ENCODE measurements around the gene TRMO.
A peak's percentile ranks its signal among the peaks of the same experiment; 100 is the strongest.

Gene TRMO

DNA sequence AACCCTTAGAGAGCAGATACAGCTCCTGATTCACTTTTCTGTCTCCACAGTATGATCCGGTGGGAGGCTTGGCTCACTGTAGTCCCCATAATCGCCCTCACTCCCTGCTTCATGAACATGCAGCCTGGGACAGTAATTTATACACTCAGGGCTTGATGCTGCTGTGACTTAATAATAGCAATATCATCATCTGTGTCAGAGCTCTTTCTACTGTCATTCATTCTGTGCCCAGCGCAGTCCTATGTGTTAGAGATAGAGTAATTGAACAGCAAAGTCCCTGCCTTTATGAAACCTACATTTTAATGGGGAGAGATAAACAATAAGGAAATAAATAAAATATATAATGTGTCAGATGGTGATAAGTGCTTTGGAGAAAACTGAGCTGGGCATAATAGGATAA lies 18.4 kb upstream of the TRMO start:
- no peak for DNase-seq (ENCODE audit: low read depth)
- H3K4me3 ChIP-seq (ENCODE audit: low read depth, low read length), result no peak overlapping the region

- DNase-seq (ENCODE audit: low read depth), result no peak
- no peak overlapping the region for H3K4me3 ChIP-seq (ENCODE audit: low read depth, low read length)
These were observed 17.9 kb upstream of the TRMO start for GRCh38 chr9:97940233-97940632.

DNA sequence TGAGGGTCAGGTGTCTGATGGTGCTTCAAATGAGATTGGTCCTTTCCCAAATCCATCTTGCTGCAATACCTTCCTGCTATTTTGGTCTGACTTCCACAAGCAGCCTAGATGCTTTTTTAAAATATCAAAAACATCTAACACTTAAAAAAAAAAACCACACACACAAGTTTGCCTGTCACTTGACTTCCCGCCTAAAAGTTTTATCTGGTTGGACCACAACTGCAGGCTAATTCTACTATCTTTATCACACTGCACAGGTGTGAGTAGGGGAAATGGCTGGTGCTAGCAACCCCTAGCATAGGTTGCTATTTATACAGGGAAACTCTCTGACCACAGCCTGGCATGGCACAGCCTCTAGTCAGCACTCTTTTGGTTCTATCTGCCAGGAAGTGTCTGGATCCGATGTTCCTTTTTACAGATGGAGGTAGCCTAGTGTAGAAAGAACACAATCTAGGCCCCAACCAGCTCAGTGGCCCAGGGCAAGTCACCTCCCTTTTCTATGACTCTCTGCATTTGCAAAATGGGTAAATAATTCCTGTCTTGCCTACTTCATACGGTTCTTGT lies 15.9 kb upstream of the TRMO start, which contains the start of gene HEMGN:
HEMGN (minus strand) TSS at position 92 of the 564 bp plus-strand sequence; CDS start at position 56, 36 bp downstream.
- no peak for DNase-seq (ENCODE audit: low read depth)
- no peak within 1 kb of the TSS for H3K4me3 ChIP-seq (ENCODE audit: low read depth, low read length)

GRCh38 chr9:97936998-97937397 lies 14.7 kb upstream of the TRMO start:
- H3K4me3 ChIP-seq (ENCODE audit: low read depth, low read length), result no peak overlapping the region
- no peak for DNase-seq (ENCODE audit: low read depth)

GRCh38 chr9:97935276-97935675 lies 13.0 kb upstream of the TRMO start:
- no peak for DNase-seq (ENCODE audit: low read depth)
- H3K4me3 ChIP-seq (ENCODE audit: low read depth, low read length), result no peak overlapping the region

GRCh38 chr9:97934321-97935115 lies 12.2 kb upstream of the TRMO start:
- H3K4me3 ChIP-seq (ENCODE audit: low read depth, low read length), result no peak overlapping the region
- DNase-seq (ENCODE audit: low read depth), result no peak

GRCh38 chr9:97933297-97933998 lies 11.1 kb upstream of the TRMO start:
- H3K4me3 ChIP-seq (ENCODE audit: low read depth, low read length), result no peak overlapping the region
- DNase-seq (ENCODE audit: low read depth), result no peak

DNA sequence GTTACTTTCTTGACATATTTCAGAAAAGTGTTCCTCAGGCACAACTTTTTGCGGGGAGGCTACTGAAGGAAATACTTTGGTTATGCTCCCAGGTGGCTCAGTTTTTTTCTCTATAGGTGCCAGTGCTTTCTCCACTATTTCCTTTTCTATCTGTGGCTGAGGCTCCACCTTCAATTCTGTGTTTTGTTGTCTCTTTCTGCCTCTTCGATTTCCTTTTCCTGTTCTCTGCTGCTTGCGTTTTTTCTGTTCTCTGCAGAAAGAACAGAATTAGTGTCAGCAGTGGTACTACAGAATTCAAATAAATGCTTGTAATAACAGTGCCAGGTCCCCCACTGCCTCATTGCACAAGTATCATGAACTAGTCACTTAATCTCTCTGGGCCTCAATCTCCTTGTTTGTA lies 8.7 kb upstream of the TRMO start:
- H3K4me3 ChIP-seq (ENCODE audit: low read depth, low read length), result no peak overlapping the region
- DNase-seq (ENCODE audit: low read depth), result no peak

DNA sequence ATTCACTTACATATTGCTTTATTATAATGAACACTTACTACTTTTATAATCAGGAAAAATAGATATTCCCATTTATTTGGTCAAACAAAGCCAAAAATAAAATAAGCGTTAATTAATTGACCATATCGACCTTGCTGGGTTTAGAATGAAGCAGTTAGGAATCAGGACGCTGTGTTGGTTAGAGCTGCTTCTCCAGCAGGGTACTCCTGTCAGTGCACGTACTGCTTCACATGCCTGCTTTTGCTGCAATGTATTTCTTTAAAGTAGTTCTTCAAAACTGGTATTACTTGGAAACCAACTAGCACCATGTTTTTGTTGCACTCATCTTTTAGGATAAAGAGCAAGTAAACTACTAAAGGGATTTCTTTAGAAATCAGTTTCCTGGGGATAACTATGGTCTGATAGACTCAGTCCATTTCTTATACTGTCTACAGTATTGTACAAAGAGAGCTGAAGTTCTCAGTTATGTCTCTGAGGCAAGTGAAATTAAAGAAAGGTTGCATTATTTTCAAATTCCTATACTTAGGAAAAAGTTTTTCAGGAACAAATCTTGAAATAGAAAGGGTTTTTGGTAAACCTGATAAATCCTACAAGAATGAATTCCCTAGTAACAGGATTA lies 6.8 kb upstream of the TRMO start:
- no peak for DNase-seq (ENCODE audit: low read depth)
- H3K4me3 ChIP-seq (ENCODE audit: low read depth, low read length), result no peak overlapping the region

DNA sequence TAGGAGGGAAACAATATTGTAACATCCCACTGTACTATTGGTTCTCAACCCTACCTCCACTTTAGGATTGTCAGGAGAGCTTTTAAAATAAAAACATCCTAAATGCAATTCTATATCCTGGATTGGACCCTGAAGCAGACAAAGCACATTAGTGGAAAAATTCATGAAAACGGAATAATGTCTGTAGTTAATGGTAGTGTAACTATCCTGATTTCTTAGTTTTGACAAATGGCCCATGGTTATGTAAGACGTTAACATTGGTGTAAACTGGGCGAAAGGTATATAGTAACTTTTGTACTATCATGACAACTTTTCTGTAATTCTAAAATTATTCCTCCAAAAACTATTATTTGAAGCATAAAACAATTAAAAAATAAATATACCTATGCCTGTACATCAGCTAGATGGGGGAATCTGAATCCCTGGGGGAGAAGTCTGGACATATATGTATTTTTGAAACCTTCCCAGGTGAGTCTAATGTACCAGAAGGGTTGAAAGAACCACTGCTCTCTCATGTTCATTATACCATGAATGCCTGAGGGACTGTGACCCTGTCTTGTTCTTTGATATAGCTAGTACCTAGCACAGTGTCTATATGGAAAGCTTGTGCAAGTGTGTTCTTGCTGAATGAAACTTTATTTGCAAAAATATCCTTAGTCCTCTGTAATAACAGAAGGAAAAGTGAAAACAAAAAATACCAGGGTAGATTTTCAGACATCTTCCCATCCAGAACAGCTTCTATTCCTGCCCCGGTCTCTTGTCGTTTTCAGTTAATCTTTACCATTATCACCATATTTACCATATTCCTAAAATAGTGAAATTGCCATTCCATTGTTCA lies 3.4 kb upstream of the TRMO start:
- H3K4me3 ChIP-seq (ENCODE audit: low read depth, low read length), result no peak overlapping the region
- DNase-seq (ENCODE audit: low read depth), result no peak

DNA sequence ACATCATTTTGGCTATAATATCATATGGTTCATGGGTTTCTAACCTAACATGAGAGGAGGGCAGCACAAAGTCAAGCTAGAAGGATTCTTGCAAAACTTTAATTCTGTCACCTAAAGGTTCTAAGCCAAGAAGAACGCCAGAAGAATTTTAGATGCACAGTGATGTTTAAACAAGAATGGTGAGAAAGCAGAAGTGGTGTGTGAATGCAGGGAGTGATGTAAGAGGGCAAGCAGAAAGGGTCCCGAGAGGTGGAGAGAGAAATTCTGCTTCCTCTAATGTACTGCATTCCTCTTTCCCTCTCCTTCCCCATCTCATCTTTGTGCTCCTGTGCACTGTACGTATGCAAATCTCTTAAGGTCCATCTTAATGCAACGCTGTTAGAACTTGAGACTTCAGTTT lies 2.1 kb upstream of the TRMO start:
- H3K4me3 ChIP-seq (ENCODE audit: low read depth, low read length), result no peak overlapping the region

GRCh38 chr9:97923529-97924108 lies 1.3 kb upstream of the TRMO start:
- peak; percentile 40 for DNase-seq (ENCODE audit: low read depth)
- peak overlapping the region; percentile 40 for H3K4me3 ChIP-seq (ENCODE audit: low read depth, low read length)

More for the DNA sequence above, 2.1 kb upstream of the TRMO start:
- no peak for DNase-seq (ENCODE audit: low read depth)

GRCh38 chr9:97919217-97919813 lies 3.0 kb downstream of the TRMO start:
- no peak overlapping the region for H3K4me3 ChIP-seq (ENCODE audit: low read depth, low read length)
- DNase-seq (ENCODE audit: low read depth), result no peak

DNA sequence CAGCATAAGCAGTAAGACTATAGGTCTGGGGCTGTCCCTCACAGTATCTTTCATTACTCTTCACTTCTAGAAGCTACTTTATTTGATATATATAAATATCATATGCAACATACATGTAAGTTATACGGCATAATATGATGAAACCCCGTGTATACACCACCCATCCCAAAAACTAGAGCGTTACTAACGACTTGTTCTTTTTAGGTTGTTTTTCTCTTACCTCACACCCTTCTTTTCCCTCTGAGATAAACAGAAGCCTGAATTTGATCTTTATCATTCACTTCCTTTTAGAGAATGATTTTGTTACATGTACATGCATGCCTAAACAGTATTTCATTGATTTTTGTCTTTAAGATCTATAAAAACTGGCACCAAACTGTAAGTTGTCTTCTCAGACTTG lies 3.7 kb downstream of the TRMO start:
- no peak for DNase-seq (ENCODE audit: low read depth)
- no peak overlapping the region for H3K4me3 ChIP-seq (ENCODE audit: low read depth, low read length)

GRCh38 chr9:97911970-97912369 lies 10.3 kb downstream of the TRMO start:
- no peak overlapping the region for H3K4me3 ChIP-seq (ENCODE audit: low read depth, low read length)
- DNase-seq (ENCODE audit: low read depth), result no peak

- DNase-seq (ENCODE audit: low read depth), result no peak
These were observed 10.8 kb downstream of the TRMO start for GRCh38 chr9:97911528-97911927.

DNA sequence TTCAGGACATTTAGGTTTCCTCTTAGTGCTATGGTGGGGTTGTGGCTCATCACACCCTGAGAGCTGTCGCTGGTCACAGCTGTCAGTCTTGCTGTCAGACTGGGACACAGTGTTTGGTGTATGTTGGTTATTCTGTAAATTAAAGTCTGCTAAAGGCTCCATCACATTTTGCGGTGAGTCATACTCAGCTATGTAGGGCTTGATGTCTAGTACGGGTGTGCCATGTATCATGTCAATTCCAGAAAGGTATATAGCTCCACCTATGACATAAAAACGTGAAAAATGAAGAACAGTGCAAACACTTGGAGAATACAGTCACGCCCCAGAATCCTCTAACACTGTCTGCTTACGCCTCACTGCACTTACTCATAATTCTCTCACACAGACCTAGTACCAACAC lies 11.9 kb downstream of the TRMO start:
- no peak for DNase-seq (ENCODE audit: low read depth)
- H3K4me3 ChIP-seq (ENCODE audit: low read depth, low read length), result no peak overlapping the region

More at GRCh38 chr9:97911528-97911927, 10.8 kb downstream of the TRMO start:
- no peak overlapping the region for H3K4me3 ChIP-seq (ENCODE audit: low read depth, low read length)

DNA sequence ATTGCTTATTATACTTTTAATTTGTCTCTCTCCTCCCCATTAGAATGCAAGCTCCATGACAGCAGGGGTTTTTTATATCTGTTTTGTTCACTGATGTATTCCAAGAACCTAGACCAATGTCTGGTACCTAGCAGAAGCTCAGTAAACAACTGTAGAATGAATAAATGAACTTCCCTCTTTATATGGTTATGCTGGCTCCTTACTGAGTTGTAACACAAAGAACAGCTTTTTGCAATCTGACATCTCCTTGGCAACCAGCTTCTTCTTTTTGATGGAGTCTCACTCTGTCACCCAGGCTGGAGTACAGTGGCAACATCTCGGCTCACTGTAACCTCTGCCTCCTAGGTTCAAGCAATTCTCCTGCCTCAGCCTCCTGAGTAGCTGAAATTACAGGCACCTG lies 13.6 kb downstream of the TRMO start:
- DNase-seq (ENCODE audit: low read depth), result no peak
- H3K4me3 ChIP-seq (ENCODE audit: low read depth, low read length), result no peak overlapping the region

GRCh38 chr9:97907632-97908031 lies 14.7 kb downstream of the TRMO start:
- DNase-seq (ENCODE audit: low read depth), result no peak
- no peak overlapping the region for H3K4me3 ChIP-seq (ENCODE audit: low read depth, low read length)
